GM23248 (cell line): Measurements from ENCODE around the gene RPL13A.

ENCODE experiments used
- EZH2 ChIP-seq: fragments of 200-600 bp; sonication (generic); IDR thresholded peaks from 2 replicates; pipeline ENCODE4 v1.6.1; 2018; ENCODE audit warnings: antibody characterized with exemption, mild to moderate bottlenecking; ENCODE audit not compliant: insufficient read depth, poor library complexity, severe bottlenecking
- EZH2phosphoT487 ChIP-seq: fragments of 200-600 bp; sonication (generic); IDR thresholded peaks from 2 replicates; pipeline ENCODE4 v1.6.1; 2018; ENCODE audit warnings: antibody characterized with exemption, moderate library complexity, mild to moderate bottlenecking, low read depth; ENCODE audit not compliant: insufficient read depth

GRCh38 chr19:49479975-49480628 is 7.3 kb upstream of the RPL13A start:
- no peak for TF ChIP-seq EZH2
- no peak for TF ChIP-seq EZH2phosphoT487
